ENCODE results near the gene DEF6. TPM values are rescaled to one million over a fixed set of nuclear protein-coding genes. Genes with fewer than 3 reads are reported as not detected.
A peak's percentile ranks its signal among the peaks of the same experiment; 100 is the strongest.

DEF6 gene
- total and polyA plus RNA-seq, 5 donors, result 1.3 to 3.6 (median 2.6) TPM

DNA sequence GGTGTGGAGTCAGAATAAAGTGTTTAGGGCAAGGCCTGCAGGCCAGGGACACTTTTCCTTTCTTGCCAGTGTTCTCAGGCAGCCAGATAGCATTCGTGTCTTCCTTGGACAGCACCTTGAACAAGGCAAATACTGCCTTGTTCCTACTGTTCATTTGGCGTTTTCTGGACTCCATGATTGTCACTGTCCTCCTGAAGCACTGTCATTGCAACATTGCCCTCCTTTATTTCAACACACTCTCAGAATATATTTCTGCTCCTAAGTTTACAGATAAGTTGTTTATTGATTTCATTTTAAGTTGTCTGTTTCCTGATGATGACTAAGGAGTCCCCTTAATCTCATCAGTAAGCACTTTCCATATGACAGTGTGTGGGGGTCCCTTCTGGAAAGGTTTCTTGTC lies 15.1 kb upstream of the DEF6 start:
- 85% methylated on average over 2 of the region's 2 CpGs for WGBS
- no peak overlapping the region for H3K4me3 ChIP-seq (ENCODE audit: low read length)
- peaks cover 3% of the 10 kb centered on the region for H3K4me1 ChIP-seq (ENCODE audit: control insufficient read depth, insufficient read depth, low read length)
- intact Hi-C loops (cut with DNase I), result no loop called here
- ATAC-seq (no peak), DNase-seq (no peak)
- H3K9me3 ChIP-seq (ENCODE audit: control insufficient read depth, low read length), result no peaks in the 10 kb centered on the region
- no peak overlapping the region for H3K27ac ChIP-seq (ENCODE audit: low read length)
- H3K27me3 ChIP-seq (ENCODE audit: control insufficient read depth, insufficient read depth), result no peaks in the 10 kb centered on the region

DNA sequence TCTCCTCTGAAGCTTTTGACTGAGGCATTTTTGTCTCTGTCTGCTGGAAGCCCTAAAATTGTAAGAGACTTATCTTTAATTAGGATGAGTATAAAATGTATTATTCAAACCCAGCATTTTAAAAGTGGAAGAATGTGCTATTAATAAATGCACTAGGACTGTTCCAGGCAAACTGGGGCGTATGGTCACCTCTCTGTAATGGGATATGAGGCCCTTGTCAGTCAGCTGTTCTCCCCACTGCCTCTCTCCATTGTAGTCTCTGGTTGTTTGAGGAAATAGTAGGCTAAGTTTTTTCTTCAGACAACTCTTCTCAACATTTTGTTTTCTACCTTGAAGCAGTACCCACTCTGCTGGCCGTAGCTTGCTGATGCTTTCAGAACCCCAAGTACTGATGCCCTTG lies 14.3 kb upstream of the DEF6 start:
- ATAC-seq (no peak), DNase-seq (no peak)
- Histone ChIP-seq H3K4me1 (ENCODE audit: control insufficient read depth, insufficient read depth, low read length) (peaks cover 3% of the 10 kb centered on the region), H3K27me3 (ENCODE audit: control insufficient read depth, insufficient read depth) (no peaks in the 10 kb centered on the region), H3K9me3 (ENCODE audit: control insufficient read depth, low read length) (no peaks in the 10 kb centered on the region), H3K4me3 (ENCODE audit: low read length) (no peak overlapping the region), H3K27ac (ENCODE audit: low read length) (no peak overlapping the region)
- intact Hi-C loops (cut with DNase I), result no loop called here
- 53% methylated on average over 2 of the region's 2 CpGs for WGBS

DNA sequence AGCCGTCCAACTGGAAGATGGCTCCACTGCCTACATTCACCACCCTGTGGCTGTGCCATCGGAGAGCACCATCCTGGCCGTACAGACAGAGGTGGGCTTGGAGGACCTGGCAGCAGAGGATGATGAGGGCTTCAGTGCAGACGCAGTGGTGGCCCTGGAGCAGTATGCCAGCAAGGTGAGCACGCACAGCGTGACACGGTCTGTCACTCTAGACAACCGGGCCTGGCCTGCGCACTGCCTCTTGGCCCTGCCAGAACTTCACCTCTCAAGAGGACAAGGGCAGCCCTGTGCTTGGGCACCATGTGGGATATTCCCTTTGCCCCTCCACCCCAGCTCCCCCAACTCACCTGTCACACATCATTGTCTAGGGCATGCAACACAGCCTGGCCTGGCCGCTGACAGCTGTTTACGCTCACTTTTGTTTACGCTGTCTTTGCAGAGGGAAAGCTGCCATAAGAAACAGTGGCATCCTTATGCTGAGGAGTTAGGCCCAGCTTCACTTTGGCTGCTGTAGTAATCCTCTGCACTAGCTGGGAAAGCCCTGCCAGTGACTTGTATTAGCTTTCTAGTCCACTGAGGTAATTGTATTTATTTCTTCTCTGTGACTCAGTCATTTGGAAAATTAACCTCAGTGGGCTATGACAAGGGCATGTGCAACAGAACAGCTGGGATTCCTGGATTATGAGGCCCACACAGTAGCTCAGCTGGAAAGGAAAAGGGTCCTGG lies 9.8 kb upstream of the DEF6 start:
- no peaks in the 10 kb centered on the region for H3K9me3 ChIP-seq (ENCODE audit: control insufficient read depth, low read length)
- DNase-seq (no peak), ATAC-seq (peak in 1 of 2 donors; percentile 16)
- 91% methylated on average over 12 of the region's 12 CpGs for WGBS
- intact Hi-C loops (cut with DNase I), result no loop called here
- H3K4me1 ChIP-seq (ENCODE audit: control insufficient read depth, insufficient read depth, low read length), result no peaks in the 10 kb centered on the region
- H3K4me3 ChIP-seq (ENCODE audit: low read length), result no peak overlapping the region
- no peak overlapping the region for H3K27ac ChIP-seq (ENCODE audit: low read length)
- no peaks in the 10 kb centered on the region for H3K27me3 ChIP-seq (ENCODE audit: control insufficient read depth, insufficient read depth)

DNA sequence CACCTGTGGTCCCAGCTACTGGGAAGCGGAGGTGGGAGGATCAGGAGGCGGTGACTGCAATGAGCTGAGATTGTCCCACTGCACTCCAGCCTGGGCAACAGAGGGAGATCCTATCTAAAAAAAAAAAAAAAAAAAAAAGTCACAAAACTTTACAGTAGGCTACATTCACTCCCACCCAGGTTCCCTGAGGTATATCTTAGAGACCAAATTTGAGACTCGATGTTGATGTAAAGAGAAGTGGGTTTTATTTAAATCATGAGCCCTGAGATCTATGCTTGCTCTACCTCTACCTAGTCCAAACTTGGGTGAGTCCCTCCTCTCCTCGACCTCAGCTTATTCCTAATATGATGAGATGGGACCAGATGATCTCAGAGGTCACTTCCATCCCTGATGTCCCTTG lies 8.8 kb upstream of the DEF6 start:
- WGBS, result 74% methylated on average over 4 of the region's 4 CpGs
- intact Hi-C loops (cut with DNase I), result no loop called here
- no peak overlapping the region for H3K27ac ChIP-seq (ENCODE audit: low read length)

DNA sequence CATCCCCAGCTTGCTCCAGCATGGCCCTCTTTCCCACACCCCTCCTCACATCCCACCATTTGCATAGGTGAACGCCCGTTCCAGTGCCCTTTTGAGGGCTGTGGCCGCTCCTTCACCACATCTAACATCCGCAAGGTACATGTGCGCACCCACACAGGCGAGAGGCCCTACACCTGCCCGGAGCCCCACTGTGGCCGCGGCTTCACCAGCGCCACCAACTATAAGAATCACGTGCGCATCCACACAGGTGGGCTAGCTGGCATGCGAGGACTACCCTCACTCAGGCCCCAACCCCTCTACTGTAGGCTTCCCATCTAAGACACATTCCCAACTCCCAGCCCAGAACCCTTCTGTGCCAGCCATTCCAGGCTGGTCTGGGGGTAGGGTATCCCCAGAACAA lies 6.1 kb upstream of the DEF6 start:
- no peak for ATAC-seq
- Histone ChIP-seq H3K9me3 (ENCODE audit: control insufficient read depth, low read length) (no peaks in the 10 kb centered on the region), H3K27ac (ENCODE audit: low read length) (no peak overlapping the region), H3K4me1 (ENCODE audit: control insufficient read depth, insufficient read depth, low read length) (no peaks in the 10 kb centered on the region), H3K27me3 (ENCODE audit: control insufficient read depth, insufficient read depth) (no peaks in the 10 kb centered on the region), H3K4me3 (ENCODE audit: low read length) (no peak overlapping the region)
- no peak for DNase-seq
- intact Hi-C loops (cut with DNase I), result no loop called here
- WGBS, result 96% methylated on average over 13 of the region's 13 CpGs

More for the DNA sequence above, 8.8 kb upstream of the DEF6 start:
- no peak for DNase-seq
- Histone ChIP-seq H3K27me3 (ENCODE audit: control insufficient read depth, insufficient read depth) (no peaks in the 10 kb centered on the region), H3K9me3 (ENCODE audit: control insufficient read depth, low read length) (no peaks in the 10 kb centered on the region), H3K4me1 (ENCODE audit: control insufficient read depth, insufficient read depth, low read length) (no peaks in the 10 kb centered on the region), H3K4me3 (ENCODE audit: low read length) (no peak overlapping the region)
- ATAC-seq, result no peak

DNA sequence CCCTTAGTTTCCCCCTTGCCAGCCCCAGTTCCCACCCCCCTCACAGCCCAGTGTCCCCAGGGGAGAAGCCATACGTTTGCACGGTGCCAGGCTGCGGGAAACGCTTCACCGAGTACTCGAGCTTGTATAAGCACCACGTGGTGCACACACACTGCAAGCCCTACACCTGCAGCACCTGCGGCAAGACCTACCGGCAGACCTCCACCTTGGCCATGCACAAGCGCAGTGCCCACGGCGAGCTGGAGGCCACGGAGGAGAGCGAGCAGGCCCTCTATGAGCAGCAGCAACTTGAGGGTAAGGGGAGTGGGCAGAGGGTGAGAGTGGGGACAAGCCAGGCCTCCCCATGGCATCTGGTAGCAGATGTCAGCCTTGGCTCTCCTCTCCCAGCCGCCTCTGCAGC lies 5.1 kb upstream of the DEF6 start:
- no peaks in the 10 kb centered on the region for H3K9me3 ChIP-seq (ENCODE audit: control insufficient read depth, low read length)
- H3K4me3 ChIP-seq (ENCODE audit: low read length), result no peak overlapping the region
- intact Hi-C loops (cut with DNase I), result no loop called here
- WGBS, result 75% methylated on average over 15 of the region's 15 CpGs
- ATAC-seq (no peak), DNase-seq (no peak)
- no peaks in the 10 kb centered on the region for H3K27me3 ChIP-seq (ENCODE audit: control insufficient read depth, insufficient read depth)
- H3K4me1 ChIP-seq (ENCODE audit: control insufficient read depth, insufficient read depth, low read length), result no peaks in the 10 kb centered on the region
- no peak overlapping the region for H3K27ac ChIP-seq (ENCODE audit: low read length)

DNA sequence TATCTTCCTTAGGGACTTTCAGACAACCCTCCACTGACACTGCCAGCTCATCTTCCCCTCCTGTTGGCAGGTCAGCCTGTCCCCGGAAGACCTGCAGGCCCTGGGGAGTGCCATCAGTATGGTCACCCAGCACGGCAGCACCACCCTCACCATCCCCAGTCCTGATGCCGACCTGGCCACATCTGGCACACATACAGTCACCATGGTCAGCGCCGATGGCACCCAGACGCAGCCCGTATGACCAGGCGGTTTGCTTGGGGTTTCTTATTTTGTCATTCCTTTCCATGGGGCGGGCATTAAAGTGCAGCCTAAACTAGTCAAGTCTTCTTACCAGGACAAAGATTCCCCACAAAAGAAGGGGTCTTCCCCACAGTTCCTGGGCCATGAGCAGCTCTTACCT lies 3.9 kb upstream of the DEF6 start:
- ATAC-seq (no peak), DNase-seq (no peak)
- H3K27me3 ChIP-seq (ENCODE audit: control insufficient read depth, insufficient read depth), result no peaks in the 10 kb centered on the region
- no peaks in the 10 kb centered on the region for H3K9me3 ChIP-seq (ENCODE audit: control insufficient read depth, low read length)
- 94% methylated on average over 9 of the region's 9 CpGs for WGBS
- no peak overlapping the region for H3K4me3 ChIP-seq (ENCODE audit: low read length)
- intact Hi-C loops (cut with DNase I), result no loop called here
- H3K27ac ChIP-seq (ENCODE audit: low read length), result no peak overlapping the region
- H3K4me1 ChIP-seq (ENCODE audit: control insufficient read depth, insufficient read depth, low read length), result no peaks in the 10 kb centered on the region

DNA sequence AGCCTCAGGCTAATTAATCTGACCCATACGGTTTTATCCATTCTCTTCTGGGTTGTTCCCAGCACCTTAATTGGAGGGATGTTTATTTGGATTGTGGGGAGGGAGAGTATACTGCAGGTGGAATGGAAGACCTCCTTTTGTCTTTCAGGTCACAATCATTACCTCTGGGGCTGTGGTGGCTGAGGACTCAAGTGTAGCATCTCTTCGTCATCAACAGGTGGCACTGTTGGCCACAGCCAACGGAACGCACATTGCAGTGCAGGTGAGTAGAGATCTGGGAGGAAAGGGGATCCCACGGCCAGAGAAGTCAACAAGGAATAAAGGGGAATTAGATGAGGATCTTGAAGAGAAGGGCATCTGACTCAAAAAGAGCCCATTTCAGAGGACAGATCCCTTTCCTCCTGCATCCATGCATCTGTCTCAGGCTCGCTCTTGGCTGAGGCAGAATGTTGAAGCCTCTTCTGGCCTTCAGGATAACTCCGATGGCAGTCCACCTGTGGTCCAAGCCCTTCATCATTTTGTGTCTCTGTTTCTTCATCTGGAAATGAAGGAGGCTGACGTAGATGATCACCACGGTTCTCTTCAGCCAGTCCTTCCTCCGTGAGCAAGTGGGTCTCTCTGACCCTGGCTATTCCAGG lies 3.2 kb upstream of the DEF6 start:
- no peak overlapping the region for H3K27ac ChIP-seq (ENCODE audit: low read length)
- H3K4me1 ChIP-seq (ENCODE audit: control insufficient read depth, insufficient read depth, low read length), result no peaks in the 10 kb centered on the region
- H3K27me3 ChIP-seq (ENCODE audit: control insufficient read depth, insufficient read depth), result no peaks in the 10 kb centered on the region
- DNase-seq, result peak in 1 of 3 donors; percentile 67
- intact Hi-C loops (cut with DNase I), result no loop called here
- no peak overlapping the region for H3K4me3 ChIP-seq (ENCODE audit: low read length)
- ATAC-seq, result no peak
- WGBS, result 60% methylated on average over 10 of the region's 10 CpGs
- no peaks in the 10 kb centered on the region for H3K9me3 ChIP-seq (ENCODE audit: control insufficient read depth, low read length)

DNA sequence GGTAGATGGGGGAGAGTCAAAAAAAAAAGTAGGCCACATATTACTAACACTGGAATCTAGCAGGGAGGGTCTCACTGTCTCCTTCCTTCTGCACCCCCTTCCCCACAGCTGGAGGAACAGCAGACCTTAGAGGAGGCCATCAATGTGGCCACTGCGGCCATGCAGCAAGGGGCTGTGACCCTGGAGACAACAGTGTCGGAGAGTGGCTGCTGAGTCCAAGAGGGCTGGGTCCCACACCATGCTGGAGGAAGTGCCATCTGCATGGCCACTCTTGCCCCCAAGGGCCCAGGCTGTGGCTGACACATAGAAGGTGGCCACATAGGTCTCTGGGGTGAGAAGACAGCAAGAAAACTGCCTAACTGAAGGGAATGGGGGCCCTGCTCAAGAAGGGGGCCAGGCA lies 2.6 kb upstream of the DEF6 start:
- no peak overlapping the region for H3K27ac ChIP-seq (ENCODE audit: low read length)
- no peaks in the 10 kb centered on the region for H3K4me1 ChIP-seq (ENCODE audit: control insufficient read depth, insufficient read depth, low read length)
- intact Hi-C loops (cut with DNase I), result loop anchor here in 1 of 4 donors (5.0 kb wide), 1 partner anchor 157 kb away; the partner anchor contains the start of gene FANCE

DNA sequence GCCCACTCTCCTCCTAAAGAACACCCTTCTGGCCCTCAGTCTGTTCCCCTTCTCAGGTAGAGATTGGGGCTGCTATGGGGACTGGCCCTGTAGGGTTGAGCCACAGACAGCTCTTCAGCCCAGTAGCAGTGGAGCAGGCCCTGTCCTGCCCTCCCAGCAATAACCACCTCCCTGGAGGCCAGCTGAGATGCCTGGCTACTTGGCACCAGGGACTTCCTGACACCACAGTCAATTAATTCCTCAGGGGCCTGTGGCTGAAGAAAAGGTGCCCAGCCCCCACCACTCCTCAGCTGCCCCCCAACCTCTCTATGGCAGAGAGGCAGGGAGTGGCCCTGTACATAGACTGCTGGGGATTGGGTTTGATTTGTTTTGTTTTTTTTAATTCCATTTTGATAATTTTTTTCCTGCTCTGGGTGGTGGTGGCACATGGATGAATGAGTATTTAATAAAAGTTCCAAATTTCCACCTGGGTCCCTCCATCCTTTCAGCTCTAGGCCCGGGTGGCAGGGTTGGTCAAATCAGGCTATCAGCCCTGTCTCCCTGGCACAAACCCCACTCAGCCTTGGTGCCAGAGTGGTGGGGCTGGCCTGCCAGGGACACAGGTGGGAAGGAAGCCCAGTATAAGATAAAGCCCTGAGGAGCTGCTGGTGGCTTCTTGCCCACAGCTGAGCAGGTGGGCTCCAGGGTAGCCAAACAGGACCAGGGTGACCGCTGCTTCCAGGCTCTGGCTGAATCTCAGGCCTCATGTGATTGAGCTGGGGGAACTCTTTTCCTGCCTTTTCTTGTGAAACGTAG lies 1.9 kb upstream of the DEF6 start:
- Histone ChIP-seq H3K27ac (ENCODE audit: low read length) (no peak overlapping the region), H3K9me3 (ENCODE audit: control insufficient read depth, low read length) (no peaks in the 10 kb centered on the region), H3K4me3 (ENCODE audit: low read length) (no peak overlapping the region), H3K27me3 (ENCODE audit: control insufficient read depth, insufficient read depth) (no peaks in the 10 kb centered on the region), H3K4me1 (ENCODE audit: control insufficient read depth, insufficient read depth, low read length) (no peaks in the 10 kb centered on the region)
- ATAC-seq (no peak), DNase-seq (no peak)
- WGBS, result 41% methylated on average over 3 of the region's 3 CpGs
- intact Hi-C loops (cut with DNase I), result loop anchor here in 1 of 4 donors (5.0 kb wide), 1 partner anchor 157 kb away; the partner anchor contains the start of gene FANCE

More for the DNA sequence above, 2.6 kb upstream of the DEF6 start:
- ATAC-seq (no peak), DNase-seq (no peak)
- no peak overlapping the region for H3K4me3 ChIP-seq (ENCODE audit: low read length)
- H3K27me3 ChIP-seq (ENCODE audit: control insufficient read depth, insufficient read depth), result no peaks in the 10 kb centered on the region
- WGBS, result 90% methylated on average over 2 of the region's 2 CpGs
- H3K9me3 ChIP-seq (ENCODE audit: control insufficient read depth, low read length), result no peaks in the 10 kb centered on the region
